GM23338 (cell line): ENCODE data around the gene TANGO2. TPM values are rescaled to one million over a fixed set of nuclear protein-coding genes. Genes with fewer than 3 reads are reported as not detected.

Experiments used
- ATAC-seq: fragments of 200-7000 bp; cut with Tn5 transposase; 3 replicates; pipeline ENCODE4 v1.9.1; 2020
- DNase-seq: peaks from one replicate; pipeline ENCODE4 v3.0.0-alpha.2; 2015; ENCODE audit warnings: low spot score
- H2AFZ ChIP-seq: fragments of 200-600 bp; sonication (generic); 2 replicates; pipeline ENCODE4 v1.8.0; 2016; ENCODE audit warnings: antibody characterized with exemption, mild to moderate bottlenecking, moderate library complexity
- H3F3A ChIP-seq: fragments of 200-600 bp; sonication (generic); replicated peaks from 2 replicates; pipeline ENCODE4 v1.8.0; 2017; ENCODE audit warnings: antibody characterized with exemption, mixed run types, low read depth
- H3K27ac ChIP-seq: fragments of 200-600 bp; sonication (generic); 2 replicates; pipeline ENCODE4 v1.6.1; 2016; ENCODE audit warnings: low read depth
- H3K27me3 ChIP-seq: fragments of 200-600 bp; sonication (generic); 2 replicates; pipeline ENCODE4 v1.8.0; 2016; ENCODE audit warnings: mild to moderate bottlenecking, mixed run types, moderate library complexity; ENCODE audit not compliant: insufficient read depth
- H3K36me3 ChIP-seq: fragments of 200-600 bp; sonication (generic); 2 replicates; pipeline ENCODE4 v1.8.0; 2016; ENCODE audit warnings: mild to moderate bottlenecking; ENCODE audit not compliant: insufficient read depth
- H3K4me1 ChIP-seq: fragments of 200-600 bp; sonication (generic); 2 replicates; pipeline ENCODE4 v1.8.0; 2016; ENCODE audit warnings: mild to moderate bottlenecking, moderate library complexity; ENCODE audit not compliant: insufficient read depth
- H3K4me2 ChIP-seq: fragments of 200-600 bp; sonication (generic); 2 replicates; pipeline ENCODE4 v1.7.1; 2017; ENCODE audit warnings: mixed run types
- H3K4me3 ChIP-seq: fragments of 200-600 bp; sonication (generic); 2 replicates; pipeline ENCODE4 v1.6.1; 2016; ENCODE audit warnings: mixed run types
- H3K79me2 ChIP-seq: fragments of 200-600 bp; sonication (generic); replicated peaks from 2 replicates; pipeline ENCODE4 v1.8.0; 2017; ENCODE audit warnings: mild to moderate bottlenecking; ENCODE audit not compliant: insufficient read depth
- H3K9me2 ChIP-seq: fragments of 200-600 bp; sonication (generic); 2 replicates; pipeline ENCODE4 v1.8.0; 2017; ENCODE audit not compliant: insufficient read depth
- H4K20me1 ChIP-seq: fragments of 200-600 bp; sonication (generic); replicated peaks from 2 replicates; pipeline ENCODE4 v1.8.0; 2017; ENCODE audit warnings: mild to moderate bottlenecking; ENCODE audit not compliant: insufficient read depth
- H3K27ac Mint-ChIP-seq: 2 replicates; pipeline ENCODE4 v1.8.0; 2020; ENCODE audit warnings: inconsistent platforms, mild to moderate bottlenecking, moderate library complexity, mixed read lengths
- H3K27me3 Mint-ChIP-seq: 3 replicates; pipeline ENCODE4 v1.8.0; 2022; ENCODE audit warnings: low read depth, mild to moderate bottlenecking, moderate library complexity, mixed read lengths, inconsistent platforms; ENCODE audit not compliant: insufficient read depth, poor library complexity
- H3K36me3 Mint-ChIP-seq: 3 replicates; pipeline ENCODE4 v1.8.0; 2021; ENCODE audit warnings: low read depth, mild to moderate bottlenecking, inconsistent platforms, moderate library complexity, mixed read lengths
- H3K4me1 Mint-ChIP-seq: 3 replicates; pipeline ENCODE4 v1.8.0; 2020; ENCODE audit warnings: mild to moderate bottlenecking, inconsistent platforms, mixed read lengths
- H3K4me3 Mint-ChIP-seq: 3 replicates; pipeline ENCODE4 v1.8.0; 2021; ENCODE audit warnings: moderate library complexity, mild to moderate bottlenecking, inconsistent platforms, mixed read lengths
- H3K9me3 Mint-ChIP-seq: 3 replicates; pipeline ENCODE4 v1.8.0; 2020; ENCODE audit warnings: moderate library complexity, mild to moderate bottlenecking, inconsistent platforms, mixed read lengths
- CREB1 ChIP-seq: fragments of 250-450 bp; sonication (Bioruptor Pico); IDR thresholded peaks from 2 replicates; pipeline ENCODE4 v1.5.0; 2020; ENCODE audit warnings: low read depth, mild to moderate bottlenecking, moderate library complexity
- CTCF ChIP-seq, 2 experiments: fragments of 200-600 bp in 1 of 2; sonication (generic) in 1 of 2; conservative IDR thresholded peaks; 2 replicates each; pipeline versions ENCODE4 v1.5.1 to v1.6.1; 2016 to 2017; ENCODE audit warnings: antibody characterized with exemption in 2 of 2, low read depth in 2 of 2, mild to moderate bottlenecking in 2 of 2, moderate library complexity in 1 of 2
- ETS1 ChIP-seq: IDR thresholded peaks from 2 replicates; pipeline ENCODE4 v1.6.1; 2016; ENCODE audit warnings: antibody characterized with exemption
- EZH2phosphoT487 ChIP-seq: fragments of 200-600 bp; sonication (generic); IDR thresholded peaks from one replicate; pipeline ENCODE4 v1.8.1; 2018; ENCODE audit warnings: antibody characterized with exemption; ENCODE audit not compliant: unreplicated experiment
- JUNB ChIP-seq: IDR thresholded peaks from one replicate; pipeline ENCODE4 v1.6.1; 2016; ENCODE audit warnings: antibody characterized with exemption; ENCODE audit not compliant: unreplicated experiment
- NANOG ChIP-seq: IDR thresholded peaks from 2 replicates; pipeline ENCODE4 v1.6.1; 2016; ENCODE audit warnings: antibody characterized with exemption, borderline replicate concordance
- POLR2AphosphoS5 ChIP-seq: IDR thresholded peaks from 2 replicates; pipeline ENCODE4 v1.6.1; 2016; ENCODE audit warnings: antibody characterized with exemption, low read depth
- REST ChIP-seq: IDR thresholded peaks from one replicate; pipeline ENCODE4 v1.6.1; 2018; ENCODE audit warnings: antibody characterized with exemption; ENCODE audit not compliant: unreplicated experiment
- STAT1 ChIP-seq: IDR thresholded peaks from one replicate; pipeline ENCODE4 v1.6.1; 2016; ENCODE audit warnings: antibody characterized with exemption; ENCODE audit not compliant: unreplicated experiment
- ZNF114 ChIP-seq: fragments of 250-450 bp; sonication (Bioruptor Pico); IDR thresholded peaks from 2 replicates; pipeline ENCODE4 v1.5.0; 2020; ENCODE audit warnings: mild to moderate bottlenecking, moderate library complexity
- ZNF331 ChIP-seq: fragments of 250-450 bp; sonication (Bioruptor Pico); IDR thresholded peaks from 2 replicates; pipeline ENCODE4 v1.5.0; 2020; ENCODE audit warnings: low read depth, mild to moderate bottlenecking, moderate library complexity
- ZNF462 ChIP-seq: fragments of 250-450 bp; sonication (Bioruptor Pico); IDR thresholded peaks from 2 replicates; pipeline ENCODE4 v1.5.0; 2020; ENCODE audit warnings: mild to moderate bottlenecking, moderate library complexity
- polyA plus RNA-seq: library from polyadenylated mRNA; unstranded; fragments of >200 nt; fragmentation: Nextera tagmentation; extraction: Ambion mirVana; gene quantifications from 2 replicates; pipeline ENCODE4 v1.2.1, GENCODE V29; 2016
- total RNA-seq: library from RNA; depleted of rRNA; stranded (reverse); fragments of >200 nt; shearing (Covaris generic); gene quantifications from 2 replicates; pipeline ENCODE4 v1.2.3, GENCODE V29; 2014

TANGO2 gene
- total and polyA plus RNA-seq, 2 experiments from 2014 or later: 6.9 to 15.0 TPM

- Histone ChIP-seq H4K20me1 (peaks cover 41% of the 10 kb centered on the region), H3K4me3 (no peak overlapping the region), H3F3A (peaks cover 30% of the 10 kb centered on the region), H2AFZ (no peak overlapping the region), H3K27me3 (no peaks in the 10 kb centered on the region), H3K36me3 (peaks cover 45% of the 10 kb centered on the region), H3K9me2 (no peaks in the 10 kb centered on the region), H3K4me2 (no peak overlapping the region), H3K27ac (no peak overlapping the region), H3K4me1 (peaks cover 5% of the 10 kb centered on the region; the same call in 1 of the 2 replicates), H3K79me2 (peaks cover 45% of the 10 kb centered on the region)
- H3K4me1 Mint-ChIP-seq: peaks cover 11% of the 10 kb centered on the region
- no peaks in the 10 kb centered on the region for H3K9me3 Mint-ChIP-seq
- ATAC-seq: no peak
- no peak for DNase-seq
- H3K27ac Mint-ChIP-seq: no peak overlapping the region
- peaks cover 95% of the 10 kb centered on the region for H3K36me3 Mint-ChIP-seq
- TF ChIP-seq JUNB: no peak
- no peak for TF ChIP-seq CREB1 (CRISPR knock-in tag)
- TF ChIP-seq REST: no peak
- no peak for TF ChIP-seq POLR2AphosphoS5
- TF ChIP-seq ZNF331 (CRISPR knock-in tag): no peak
- no peak for TF ChIP-seq NANOG
- TF ChIP-seq STAT1: no peak
- TF ChIP-seq EZH2phosphoT487: no peak
- no peak for TF ChIP-seq ZNF114 (CRISPR knock-in tag)
- TF ChIP-seq CTCF (conservative IDR thresholded peaks at IDR 0.05; ENCODE audit: low read depth in 2 of 2): no peak
- no peak for TF ChIP-seq ETS1
- no peak for TF ChIP-seq ZNF462
- peaks cover 19% of the 10 kb centered on the region for H3K27me3 Mint-ChIP-seq
- no peak overlapping the region for H3K4me3 Mint-ChIP-seq
These were observed 68.5 kb downstream of the TANGO2 start for GRCh38 chr22:20089226-20089976.
